ENCODE results near the gene SFMBT2.

The SFMBT2 gene

GRCh38 chr10:7362471-7362870 is 48.4 kb downstream of the SFMBT2 start:
- peak; percentile 84 for DNase-seq

- no peak for DNase-seq
Observed at GRCh38 chr10:7361316-7361715, 49.5 kb downstream of the SFMBT2 start.

- DNase-seq: no peak
Observed at GRCh38 chr10:7359954-7360353, 50.9 kb downstream of the SFMBT2 start.

- DNase-seq: no peak
Observed at GRCh38 chr10:7359356-7359755, 51.5 kb downstream of the SFMBT2 start.

GRCh38 chr10:7357193-7357592 is 53.6 kb downstream of the SFMBT2 start:
- DNase-seq: no peak

- peak; percentile 80 for DNase-seq
Observed at GRCh38 chr10:7354330-7355047, 56.3 kb downstream of the SFMBT2 start.

GRCh38 chr10:7351894-7352293 is 58.9 kb downstream of the SFMBT2 start:
- no peak for DNase-seq

- no peak for DNase-seq
Observed at GRCh38 chr10:7350541-7351195, 60.2 kb downstream of the SFMBT2 start.

GRCh38 chr10:7345717-7346116 is 65.1 kb downstream of the SFMBT2 start:
- no peak for DNase-seq

GRCh38 chr10:7343040-7343439 is 67.8 kb downstream of the SFMBT2 start:
- DNase-seq: no peak

GRCh38 chr10:7340179-7340874 is 70.5 kb downstream of the SFMBT2 start:
- no peak for DNase-seq

GRCh38 chr10:7339510-7339909 is 71.3 kb downstream of the SFMBT2 start:
- DNase-seq: no peak

- DNase-seq: no peak
Observed at GRCh38 chr10:7338469-7338868, 72.4 kb downstream of the SFMBT2 start.

- no peak for DNase-seq
Observed at GRCh38 chr10:7337431-7338171, 73.2 kb downstream of the SFMBT2 start.

- no peak for DNase-seq
Observed at GRCh38 chr10:7335977-7336376, 74.9 kb downstream of the SFMBT2 start.

- DNase-seq: no peak
Observed at GRCh38 chr10:7334642-7334964, 76.2 kb downstream of the SFMBT2 start.

GRCh38 chr10:7333961-7334641 is 76.7 kb downstream of the SFMBT2 start:
- DNase-seq: no peak

- DNase-seq: no peak
Observed at GRCh38 chr10:7329219-7329618, 81.6 kb downstream of the SFMBT2 start.

GRCh38 chr10:7327885-7328284 is 82.9 kb downstream of the SFMBT2 start:
- no peak for DNase-seq

GRCh38 chr10:7322623-7323022 is 88.2 kb downstream of the SFMBT2 start:
- DNase-seq: no peak

GRCh38 chr10:7320072-7320471 is 90.8 kb downstream of the SFMBT2 start:
- DNase-seq: peak; percentile 7

- no peak for DNase-seq
Observed at GRCh38 chr10:7319632-7320031, 91.2 kb downstream of the SFMBT2 start.

- no peak for DNase-seq
Observed at GRCh38 chr10:7318836-7319235, 92.0 kb downstream of the SFMBT2 start.

Measured in fibroblast of skin of right biceps (primary cell).